Stimulated activated CD8-positive, alpha-beta memory T cell treated with anti-CD3 and anti-CD28 coated beads, Interleukin-15, amount 100 ng/mL, for 24 hours (primary cell): Measurements from ENCODE around the gene HPDL.
"Not testable (repeated sequence)": the region's sequence is repeated elsewhere in the genome, so short reads cannot be mapped to it uniquely, and the experiment has no call there.

Source experiments
- DNase-seq: peaks from one replicate; pipeline ENCODE4 v3.0.0-alpha.2; 2020; ENCODE audit warnings: low read depth

Gene HPDL

DNA sequence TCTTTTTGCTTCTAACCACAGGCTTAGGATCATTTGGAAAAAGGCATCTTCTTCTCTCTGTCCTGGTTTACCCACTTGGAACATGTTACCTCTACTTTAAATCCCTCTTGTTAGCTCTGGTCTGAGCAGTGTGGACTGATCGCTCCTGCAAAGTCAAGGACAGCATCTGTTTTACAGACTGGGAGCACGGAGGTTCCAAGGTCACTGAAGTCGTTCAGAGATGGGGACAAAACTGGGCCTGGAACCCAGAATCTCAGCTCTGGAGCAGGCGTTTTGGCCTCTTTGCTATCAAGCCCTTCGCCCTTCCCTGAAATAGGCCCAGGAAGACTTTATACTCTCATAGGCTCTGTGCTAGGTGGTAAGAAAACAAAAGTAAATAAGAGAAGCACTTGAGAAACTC, 24.8 kb downstream of the HPDL start:
- no peak for DNase-seq

DNA sequence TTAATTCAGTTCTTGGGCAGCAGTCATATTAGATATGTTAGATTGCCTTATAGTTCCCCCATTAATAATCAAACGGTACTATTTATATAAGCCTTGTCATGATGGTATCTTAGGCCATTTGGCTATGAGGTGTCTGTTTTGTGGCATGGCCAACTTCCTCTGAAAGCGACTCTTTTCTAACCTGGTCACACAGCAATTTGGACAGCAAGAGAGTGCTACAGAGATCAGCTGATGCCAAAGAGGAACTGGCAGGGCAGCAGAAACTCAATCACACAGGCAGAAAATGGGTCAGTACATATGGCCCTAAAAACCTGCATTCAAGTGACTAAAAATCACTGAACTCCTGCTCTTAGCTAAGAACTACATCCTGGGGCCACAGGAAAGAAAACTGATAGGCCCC, 27.0 kb downstream of the HPDL start:
- no peak for DNase-seq

DNA sequence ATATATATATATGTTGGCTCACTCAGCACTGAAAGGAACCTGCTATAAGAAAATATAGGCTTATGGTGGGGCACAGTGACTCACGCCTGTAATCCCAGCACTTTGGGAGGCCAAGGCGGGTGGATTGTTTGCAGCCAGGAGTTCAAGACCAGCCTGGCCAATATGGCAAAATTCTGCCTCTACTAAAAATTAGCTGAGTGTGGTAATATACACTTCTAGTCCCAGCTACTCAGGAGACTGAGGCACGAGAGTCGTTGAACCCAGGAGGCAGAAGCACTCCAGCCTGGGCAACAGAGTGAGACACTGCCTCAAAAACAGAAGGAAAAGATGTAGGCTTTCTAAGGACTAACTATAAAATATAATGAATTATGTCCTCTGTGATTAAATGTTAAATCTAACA, 28.1 kb downstream of the HPDL start:
- no peak for DNase-seq

DNA sequence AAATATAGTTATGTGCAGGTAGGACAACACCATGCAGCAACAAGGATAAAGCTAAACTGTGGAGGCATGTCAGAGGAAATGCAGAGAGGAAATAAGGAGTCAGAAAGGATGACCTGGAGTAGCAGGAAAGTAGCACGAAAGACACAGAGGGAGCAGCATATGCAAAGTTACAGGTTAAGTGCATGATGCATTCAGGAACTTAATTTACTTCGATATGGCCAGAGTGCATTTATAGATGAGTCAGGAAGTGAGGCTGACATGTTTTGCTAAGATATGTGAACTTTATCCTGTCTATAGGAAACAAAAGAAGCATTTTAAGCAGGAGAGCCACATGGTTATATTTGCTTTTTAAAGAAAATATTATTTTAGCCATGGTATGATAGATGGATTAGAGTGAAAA, 29.0 kb downstream of the HPDL start:
- DNase-seq, result no peak

DNA sequence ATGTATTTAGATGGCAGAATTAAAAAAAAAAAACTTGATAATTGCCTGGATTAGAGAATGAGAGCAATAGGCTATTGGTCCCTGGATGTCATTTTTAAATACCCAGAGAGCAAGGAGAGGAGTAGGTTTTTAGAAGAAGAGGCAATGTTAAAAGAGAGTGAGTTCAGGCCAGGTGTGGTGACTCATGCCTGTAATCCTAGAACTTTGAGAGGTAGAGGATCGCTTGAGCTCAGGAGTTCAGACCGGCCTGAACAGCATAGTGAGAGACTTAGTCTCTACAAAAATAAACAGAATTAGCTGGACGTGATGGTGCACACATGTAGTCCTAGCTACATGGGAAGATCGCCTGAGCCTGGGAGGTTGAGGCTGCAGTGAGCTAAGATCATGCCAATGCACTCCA, 29.5 kb downstream of the HPDL start:
- no peak for DNase-seq

DNA sequence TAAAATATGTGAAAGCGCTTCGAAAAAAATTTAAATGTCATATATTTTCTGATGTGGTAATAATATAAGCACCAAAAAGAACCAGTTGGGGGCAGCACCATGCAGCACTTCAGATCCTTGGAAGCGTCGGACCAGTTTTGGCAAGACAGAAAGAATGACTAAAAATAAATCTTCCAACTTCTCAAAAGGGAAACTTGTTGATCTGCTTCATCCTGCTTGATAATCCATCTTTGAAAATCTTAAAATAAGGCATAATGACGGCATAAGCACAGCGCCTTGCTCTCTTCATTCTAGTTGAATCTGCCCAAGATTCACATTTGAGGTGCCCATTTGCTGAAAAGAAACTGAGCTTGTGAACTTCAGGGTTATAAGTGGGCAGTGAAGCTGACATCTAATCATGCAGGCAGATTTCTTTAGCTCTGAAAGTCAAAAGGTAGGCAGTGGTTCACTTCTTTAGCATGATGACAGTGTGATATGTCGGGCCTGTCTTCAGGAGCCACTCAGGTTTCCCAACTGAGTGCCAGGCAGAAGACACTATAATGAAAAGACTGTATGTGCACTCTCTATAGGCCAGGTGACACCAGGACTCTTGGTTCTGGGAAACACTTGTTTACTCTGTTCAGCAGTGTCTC, 33.3 kb downstream of the HPDL start:
- DNase-seq, result no peak

DNA sequence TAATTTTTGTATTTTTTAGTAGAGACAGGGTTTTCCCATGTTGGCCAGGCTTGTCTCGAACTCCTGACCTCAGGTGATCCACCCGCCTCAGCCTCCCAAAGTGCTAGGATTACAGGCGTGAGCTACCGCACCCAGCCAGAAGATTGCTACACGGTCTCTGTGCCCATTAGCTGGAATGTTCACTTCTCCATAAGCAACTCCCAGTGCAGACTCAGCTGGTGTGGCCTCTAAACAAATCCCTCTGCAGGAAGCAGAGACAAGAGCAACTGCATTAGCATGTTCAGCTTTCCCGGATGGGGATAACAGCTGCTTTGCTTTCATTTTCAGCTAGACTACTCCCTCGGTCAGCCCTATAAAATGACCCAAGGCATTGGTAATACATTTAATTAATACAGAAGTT, 34.3 kb downstream of the HPDL start:
- DNase-seq, result not testable (repeated sequence)

DNA sequence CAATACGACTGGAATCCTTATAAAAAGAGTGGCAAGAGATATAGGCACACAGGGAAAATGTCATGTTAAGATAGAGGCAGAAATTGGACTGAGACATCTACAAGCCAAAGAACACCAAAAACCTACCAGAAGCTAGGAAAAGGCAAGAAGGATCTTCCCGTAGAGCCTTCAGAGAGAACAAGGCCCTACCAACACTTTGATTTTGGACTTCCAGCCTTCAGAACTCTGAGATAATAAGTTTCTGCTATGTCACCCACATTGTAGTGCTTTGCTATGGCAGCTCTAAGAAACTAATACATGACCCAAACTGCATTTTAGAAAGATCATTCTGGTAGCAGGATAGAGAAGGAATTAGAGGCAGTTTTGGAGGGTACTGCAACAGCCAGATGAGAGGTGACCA, 37.6 kb downstream of the HPDL start:
- no peak for DNase-seq

DNA sequence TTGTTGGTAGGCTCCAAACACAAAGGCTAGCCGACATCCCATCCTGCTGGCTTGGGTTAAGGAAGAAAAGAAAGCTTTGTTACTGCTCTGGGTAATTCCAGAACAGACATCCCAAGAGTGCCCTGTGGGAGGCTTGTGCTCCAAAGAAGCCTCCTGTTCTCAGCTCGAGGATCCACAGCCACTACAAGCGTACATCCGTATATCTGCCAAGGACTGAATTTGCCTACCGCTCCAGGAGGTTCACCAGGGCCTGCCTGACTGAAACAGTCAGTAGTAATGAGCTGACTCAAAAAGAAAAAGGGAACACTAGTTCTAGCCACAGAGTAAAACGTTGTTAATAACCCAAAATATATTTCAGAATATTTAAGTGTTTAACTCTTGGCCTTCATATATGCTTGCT, 38.4 kb downstream of the HPDL start:
- no peak for DNase-seq

DNA sequence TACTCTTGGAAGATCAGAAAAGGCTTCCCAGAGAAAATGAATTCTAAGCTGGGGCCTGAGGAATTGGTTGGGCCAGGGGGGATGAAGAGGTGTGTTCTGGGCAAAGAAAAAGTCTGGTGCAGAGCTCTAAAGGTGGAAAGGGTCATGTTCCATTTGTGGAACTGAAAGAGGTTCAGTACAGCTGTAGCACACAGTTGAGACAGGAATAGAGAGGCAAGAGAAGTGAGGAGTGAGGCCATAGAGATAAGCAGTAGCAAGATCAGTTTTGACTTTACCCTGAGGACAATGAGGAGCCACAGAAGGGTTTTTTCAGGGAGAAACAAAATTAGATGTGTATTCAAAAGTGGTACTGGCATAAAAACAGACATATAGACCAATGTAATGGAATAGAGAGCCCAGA, 43.9 kb downstream of the HPDL start:
- no peak for DNase-seq

DNA sequence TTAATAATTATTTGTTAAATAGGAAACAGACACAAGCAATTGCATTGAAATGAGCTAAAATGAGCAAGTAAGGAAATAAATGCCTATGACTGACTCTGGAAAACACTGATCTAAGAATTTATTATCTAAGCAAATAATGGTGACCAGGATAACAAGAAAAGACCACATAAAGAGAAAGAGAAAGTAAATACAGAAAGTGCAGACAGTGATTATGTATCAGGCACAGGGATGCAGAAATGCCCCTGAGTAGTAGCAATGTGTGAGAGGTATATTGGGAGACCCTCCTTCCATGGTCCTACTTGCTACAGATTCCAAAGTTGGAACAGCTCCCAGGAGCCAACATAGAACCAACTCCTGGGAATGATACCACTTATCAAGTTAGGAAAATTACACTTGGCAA, 46.9 kb downstream of the HPDL start:
- DNase-seq, result no peak

DNA sequence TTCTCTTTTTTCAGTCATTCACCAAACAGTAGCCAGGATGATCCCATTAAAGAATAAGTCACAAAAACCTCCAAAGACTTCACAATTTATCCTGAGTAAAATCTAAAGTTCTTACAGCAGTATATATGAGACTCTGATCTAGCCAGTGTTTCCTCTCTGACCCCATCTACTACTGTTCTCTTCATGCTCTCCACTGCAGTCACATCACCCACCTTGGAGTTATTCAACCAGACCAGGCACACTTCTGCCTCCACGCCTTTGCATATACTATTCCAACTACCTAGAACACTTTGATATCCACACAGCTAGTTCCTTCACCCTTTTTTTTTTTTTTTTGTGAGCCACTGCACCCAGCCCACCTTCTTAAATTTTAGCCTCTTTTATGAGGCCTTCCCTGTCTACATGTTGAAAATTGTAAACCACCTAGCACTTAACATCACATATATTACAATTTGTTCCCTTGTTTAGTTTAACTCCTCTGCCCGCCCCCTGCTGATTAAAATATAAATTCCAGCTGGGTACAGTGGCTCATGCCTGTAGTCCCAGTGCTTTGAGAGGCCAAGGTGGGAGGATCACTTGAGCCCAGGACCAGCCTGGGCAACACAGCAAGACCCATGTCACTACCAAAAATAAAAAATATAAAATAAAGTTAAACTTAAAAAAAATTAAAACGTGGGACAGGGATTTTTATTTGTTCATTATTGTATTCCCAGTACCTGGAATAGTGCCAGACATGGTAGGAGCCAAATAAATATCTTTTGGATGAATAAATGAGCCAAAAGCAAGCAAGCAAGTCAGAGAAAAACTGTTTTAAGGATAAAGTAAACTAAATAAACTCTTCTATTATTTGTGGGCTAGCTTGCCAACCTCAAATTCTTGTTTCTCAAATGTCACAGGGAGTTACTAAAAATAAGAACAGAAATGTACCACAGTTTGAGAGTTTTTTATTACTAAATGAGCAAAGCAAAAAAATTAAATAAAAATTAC, 48.7 kb downstream of the HPDL start:
- no peak for DNase-seq

DNA sequence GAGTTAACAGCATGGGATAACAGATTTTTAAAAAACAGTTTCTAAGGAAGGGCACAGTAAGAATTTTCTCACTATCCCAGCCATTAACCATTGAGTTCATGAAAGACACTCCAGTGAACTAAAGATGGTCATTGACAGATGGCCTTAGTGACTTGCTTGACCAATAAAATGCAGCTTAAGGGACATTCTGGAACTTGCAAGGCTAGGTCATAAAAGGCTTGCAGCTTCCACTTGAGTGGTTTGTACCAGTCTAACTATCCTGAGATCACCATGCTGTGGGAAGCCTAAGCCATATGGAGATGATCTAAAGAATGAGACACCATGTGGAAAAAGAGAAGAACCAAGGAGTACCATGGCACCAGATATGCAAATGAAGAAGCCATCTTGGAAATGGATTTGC, 51.5 kb downstream of the HPDL start:
- no peak for DNase-seq
